ENCODE data around the gene CCM2L. TPM values are rescaled to one million over a fixed set of nuclear protein-coding genes. Genes with fewer than 3 reads are reported as not detected.

Gene CCM2L
- total and polyA plus RNA-seq, 12 donors: 2.2 to 28.2 (median 6.2) TPM

GRCh38 chr20:32017711-32018251, 7.5 kb downstream of the CCM2L start:
- WGBS, 4 donors: 22 to 38% (median 32%) methylated on average over 6 to 31 of the region's 35 CpGs
- Histone ChIP-seq H3K4me1 (replicated peaks in 1 of 2) (peaks cover 0 to 7% of the 10 kb centered on the region in 2 donors), H3K4me3 (no peak overlapping the region), H3K9me3 (replicated peaks in 1 of 3) (no peaks in the 10 kb centered on the region), H3K36me3 (replicated peaks in 1 of 2) (no peaks in the 10 kb centered on the region), H3K27me3 (peaks cover 27% of the 10 kb centered on the region), H3K27ac (no peak overlapping the region)
- no peak for TF ChIP-seq POLR2A (IDR thresholded peaks at IDR 0.05)
- TF ChIP-seq CTCF (IDR thresholded peaks at IDR 0.05): no peak
- intact Hi-C loops (cut with DNase I): no loop called here
- no peak for DNase-seq

- H3K36me3 ChIP-seq (replicated peaks in 1 of 2): no peaks in the 10 kb centered on the region
- peaks cover 27% of the 10 kb centered on the region for H3K27me3 ChIP-seq
- intact Hi-C loops (cut with DNase I): no loop called here
- H3K27ac ChIP-seq: peak overlapping the region in 1 of 5 donors; percentile 22
- H3K9me3 ChIP-seq (replicated peaks in 1 of 3): no peaks in the 10 kb centered on the region
- DNase-seq: peak in 6 of 7 donors; percentile 35 to 59 (median 50)
- H3K4me3 ChIP-seq: peak overlapping the region in 1 of 4 donors; percentile 70
- no peak for TF ChIP-seq POLR2A (IDR thresholded peaks at IDR 0.05)
- no peak for TF ChIP-seq CTCF (IDR thresholded peaks at IDR 0.05)
- WGBS, 4 donors: 1 to 9% (median 4%) methylated on average over 8 to 67 of the region's 67 CpGs
- H3K4me1 ChIP-seq (replicated peaks in 1 of 2): peaks cover 0 to 7% of the 10 kb centered on the region in 2 donors
Observed at GRCh38 chr20:32018269-32019155, 8.3 kb downstream of the CCM2L start.

- Histone ChIP-seq H3K27ac (no peak overlapping the region), H3K36me3 (replicated peaks in 1 of 2) (no peaks in the 10 kb centered on the region), H3K4me1 (replicated peaks in 1 of 2) (peaks cover 0 to 7% of the 10 kb centered on the region in 2 donors), H3K27me3 (peaks cover 27% of the 10 kb centered on the region), H3K4me3 (peak overlapping the region in 1 of 4 donors; percentile 70), H3K9me3 (replicated peaks in 1 of 3) (no peaks in the 10 kb centered on the region)
- TF ChIP-seq POLR2A (IDR thresholded peaks at IDR 0.05): no peak
- TF ChIP-seq CTCF (IDR thresholded peaks at IDR 0.05): no peak
- intact Hi-C loops (cut with DNase I): no loop called here
- 0 to 1% (median 1%) methylated on average over 3 to 42 of the region's 42 CpGs; no CpG with 5 or more reads in 1 of the 4 donors for WGBS, 4 donors
- DNase-seq: no peak
Observed at GRCh38 chr20:32019156-32019510, 8.9 kb downstream of the CCM2L start.

Measured in adrenal gland (tissue), 12 donors.